Measurements from ENCODE around the gene ACSL6. TPM values are rescaled to one million over a fixed set of nuclear protein-coding genes. Genes with fewer than 3 reads are reported as not detected.

ACSL6 gene
- total RNA-seq, 1 donor from 2014 or later = 0.97 TPM

DNA sequence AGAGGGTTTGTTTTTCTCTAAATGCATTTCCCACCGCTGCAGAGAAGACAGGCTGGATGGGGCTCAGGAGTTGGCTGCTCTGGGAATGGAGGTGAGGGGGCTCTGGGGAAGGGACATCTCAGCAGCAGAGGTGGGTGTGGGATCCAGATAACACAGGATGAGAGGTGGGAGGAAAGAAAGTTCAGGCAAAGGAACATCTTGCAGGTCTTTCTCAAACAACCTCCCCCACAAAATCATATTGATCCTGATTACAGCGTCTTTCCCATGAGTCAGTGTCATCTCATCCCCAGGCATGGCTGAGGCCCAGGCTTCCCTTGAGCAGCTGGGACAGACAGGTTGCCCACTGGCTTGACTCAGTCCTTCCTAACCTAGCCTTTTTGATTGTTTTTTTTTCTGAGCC is 11.3 kb upstream of the ACSL6 start:
- Mint-ChIP-seq H3K4me1 (ENCODE audit: unreplicated experiment) (no peaks in the 10 kb centered on the region), H3K4me3 (no peak overlapping the region), H3K36me3 (no peaks in the 10 kb centered on the region), H3K27me3 (peaks cover 46% of the 10 kb centered on the region), H3K9me3 (no peaks in the 10 kb centered on the region), H3K27ac (no peak overlapping the region)
- DNase-seq (ENCODE audit: extremely low spot score, unreplicated experiment) = no peak
- TF ChIP-seq, protein P1, sequence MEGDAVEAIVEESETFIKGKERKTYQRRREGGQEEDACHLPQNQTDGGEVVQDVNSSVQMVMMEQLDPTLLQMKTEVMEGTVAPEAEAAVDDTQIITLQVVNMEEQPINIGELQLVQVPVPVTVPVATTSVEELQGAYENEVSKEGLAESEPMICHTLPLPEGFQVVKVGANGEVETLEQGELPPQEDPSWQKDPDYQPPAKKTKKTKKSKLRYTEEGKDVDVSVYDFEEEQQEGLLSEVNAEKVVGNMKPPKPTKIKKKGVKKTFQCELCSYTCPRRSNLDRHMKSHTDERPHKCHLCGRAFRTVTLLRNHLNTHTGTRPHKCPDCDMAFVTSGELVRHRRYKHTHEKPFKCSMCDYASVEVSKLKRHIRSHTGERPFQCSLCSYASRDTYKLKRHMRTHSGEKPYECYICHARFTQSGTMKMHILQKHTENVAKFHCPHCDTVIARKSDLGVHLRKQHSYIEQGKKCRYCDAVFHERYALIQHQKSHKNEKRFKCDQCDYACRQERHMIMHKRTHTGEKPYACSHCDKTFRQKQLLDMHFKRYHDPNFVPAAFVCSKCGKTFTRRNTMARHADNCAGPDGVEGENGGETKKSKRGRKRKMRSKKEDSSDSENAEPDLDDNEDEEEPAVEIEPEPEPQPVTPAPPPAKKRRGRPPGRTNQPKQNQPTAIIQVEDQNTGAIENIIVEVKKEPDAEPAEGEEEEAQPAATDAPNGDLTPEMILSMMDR (conservative IDR thresholded peaks at IDR 0.05) = no peak

DNA sequence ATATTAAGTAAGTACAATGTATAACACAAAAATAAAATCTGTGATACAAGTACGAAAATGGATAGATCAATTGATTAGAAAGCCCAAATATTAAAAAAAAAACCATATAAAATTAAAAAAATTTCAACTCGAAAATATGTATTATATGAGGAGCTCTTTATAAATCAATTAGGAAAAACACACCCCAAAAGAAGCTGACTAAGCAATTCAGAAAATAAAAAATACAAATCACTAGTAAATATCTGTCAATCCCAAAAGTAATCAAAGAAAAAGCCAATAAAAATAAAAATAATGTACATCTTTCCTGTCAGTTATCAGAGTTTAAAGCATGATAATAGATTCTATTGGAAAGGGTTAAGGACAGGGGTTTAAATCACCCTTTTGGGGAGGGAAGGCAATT is 10.2 kb upstream of the ACSL6 start:
- TF ChIP-seq, protein P1 (conservative IDR thresholded peaks at IDR 0.05) = no peak
- no peak for DNase-seq (ENCODE audit: extremely low spot score, unreplicated experiment)
- H3K4me1 Mint-ChIP-seq (ENCODE audit: unreplicated experiment) = no peaks in the 10 kb centered on the region
- peaks cover 55% of the 10 kb centered on the region for H3K27me3 Mint-ChIP-seq
- no peaks in the 10 kb centered on the region for H3K9me3 Mint-ChIP-seq
- H3K4me3 Mint-ChIP-seq = no peak overlapping the region
- no peaks in the 10 kb centered on the region for H3K36me3 Mint-ChIP-seq
- H3K27ac Mint-ChIP-seq = no peak overlapping the region

DNA sequence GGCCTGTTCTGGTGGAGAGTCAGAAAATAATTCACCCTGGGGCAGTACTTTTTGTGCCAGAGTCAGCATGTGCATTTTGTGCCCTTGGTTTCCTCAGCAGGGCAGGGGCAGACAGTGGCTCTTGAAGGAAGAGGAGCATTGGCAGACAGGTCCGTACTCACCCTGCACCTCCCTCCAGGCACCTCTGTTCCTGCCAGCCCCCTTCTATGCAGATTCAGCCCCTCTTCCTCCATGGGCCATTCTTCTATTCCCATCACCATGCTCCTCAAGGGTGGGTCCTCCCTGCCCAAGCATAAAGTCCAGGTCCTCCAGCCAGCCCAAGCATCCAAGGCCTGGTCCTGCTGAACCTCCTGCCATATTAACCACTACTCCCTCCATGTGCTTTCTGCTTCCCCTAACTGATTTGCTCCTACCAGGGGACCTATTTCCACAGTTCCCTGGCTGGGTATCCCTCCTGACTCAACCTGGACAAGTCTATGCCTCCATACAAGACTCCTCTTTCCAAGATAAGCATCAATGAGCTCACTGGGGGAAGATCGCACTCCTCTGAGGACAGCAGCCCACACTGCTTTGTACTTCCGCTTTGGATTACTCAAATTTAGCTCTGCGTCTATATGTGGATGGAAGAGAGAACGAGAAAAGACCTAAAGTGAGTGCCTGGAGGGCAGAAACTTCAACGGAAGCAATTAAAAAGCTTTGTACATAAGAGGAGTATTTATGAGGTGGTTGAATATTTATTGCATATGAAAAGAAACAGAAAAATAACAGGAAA is 9.3 kb upstream of the ACSL6 start:
- H3K36me3 Mint-ChIP-seq = no peaks in the 10 kb centered on the region
- no peak overlapping the region for H3K27ac Mint-ChIP-seq
- no peak for DNase-seq (ENCODE audit: extremely low spot score, unreplicated experiment)
- TF ChIP-seq, protein P1 (conservative IDR thresholded peaks at IDR 0.05) = no peak
- H3K27me3 Mint-ChIP-seq = peaks cover 64% of the 10 kb centered on the region
- no peak overlapping the region for H3K4me3 Mint-ChIP-seq
- H3K4me1 Mint-ChIP-seq (ENCODE audit: unreplicated experiment) = no peaks in the 10 kb centered on the region
- no peaks in the 10 kb centered on the region for H3K9me3 Mint-ChIP-seq

DNA sequence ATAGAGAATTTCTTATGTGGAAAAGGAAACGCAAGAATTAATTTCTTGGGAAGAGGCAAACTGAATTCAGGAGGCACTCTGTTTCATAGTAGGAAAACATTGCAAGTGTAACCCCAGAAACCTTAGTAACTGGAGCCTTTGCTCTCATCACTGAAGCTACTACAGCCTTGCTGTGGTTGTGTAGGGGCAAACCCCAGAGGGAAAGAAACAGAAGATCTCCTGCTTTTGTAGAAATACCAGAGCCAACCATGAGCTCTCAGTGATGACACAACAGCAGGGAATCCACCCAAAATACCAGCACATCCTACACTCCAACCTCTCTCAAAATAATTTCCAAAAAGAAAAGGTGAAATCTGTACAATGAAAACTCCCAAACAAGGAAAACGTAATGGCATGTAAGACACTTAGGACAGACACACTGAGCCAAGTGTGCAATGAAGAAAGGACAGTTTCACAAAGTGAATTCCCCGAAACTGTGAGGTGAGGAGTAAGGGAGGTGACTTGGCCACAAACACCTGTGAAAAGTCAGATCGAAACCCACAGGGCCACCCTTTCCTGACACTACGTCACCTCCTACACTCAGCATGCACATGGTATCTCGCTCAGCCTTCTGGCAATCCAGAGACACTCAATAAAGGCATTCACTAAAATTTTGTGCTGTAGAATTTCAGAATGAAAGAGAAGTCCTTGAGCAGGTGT is 8.5 kb upstream of the ACSL6 start:
- H3K27me3 Mint-ChIP-seq = peaks cover 72% of the 10 kb centered on the region

DNA sequence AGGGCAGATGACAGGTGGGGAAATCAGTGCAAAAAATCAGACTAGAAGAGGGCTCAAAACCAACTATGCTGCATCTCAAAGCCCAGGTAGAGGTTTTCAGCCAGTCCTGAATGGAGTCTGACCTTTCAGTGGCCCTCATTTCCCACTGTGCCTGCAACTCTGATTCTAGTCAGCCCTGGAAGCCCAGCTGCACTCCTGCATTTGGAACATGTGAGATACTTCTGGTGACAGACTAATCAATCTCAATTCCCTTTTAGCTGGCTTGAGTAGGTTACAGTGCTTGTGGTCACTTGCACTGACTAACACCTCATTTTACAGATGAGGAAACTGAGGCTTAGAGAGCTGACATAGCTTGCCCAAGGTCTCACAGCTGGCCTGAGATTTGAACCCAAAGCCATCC is 7.9 kb upstream of the ACSL6 start:
- DNase-seq (ENCODE audit: extremely low spot score, unreplicated experiment) = no peak
- no peaks in the 10 kb centered on the region for H3K4me1 Mint-ChIP-seq (ENCODE audit: unreplicated experiment)
- no peak overlapping the region for H3K27ac Mint-ChIP-seq
- H3K9me3 Mint-ChIP-seq = no peaks in the 10 kb centered on the region
- no peak overlapping the region for H3K4me3 Mint-ChIP-seq
- H3K27me3 Mint-ChIP-seq = peaks cover 77% of the 10 kb centered on the region
- H3K36me3 Mint-ChIP-seq = no peaks in the 10 kb centered on the region
- TF ChIP-seq, protein P1 (conservative IDR thresholded peaks at IDR 0.05) = no peak

More for the DNA sequence above, 8.5 kb upstream of the ACSL6 start:
- no peaks in the 10 kb centered on the region for H3K36me3 Mint-ChIP-seq
- no peak for DNase-seq (ENCODE audit: extremely low spot score, unreplicated experiment)
- H3K27ac Mint-ChIP-seq = no peak overlapping the region
- no peak overlapping the region for H3K4me3 Mint-ChIP-seq
- no peaks in the 10 kb centered on the region for H3K9me3 Mint-ChIP-seq
- TF ChIP-seq, protein P1 (conservative IDR thresholded peaks at IDR 0.05) = no peak
- H3K4me1 Mint-ChIP-seq (ENCODE audit: unreplicated experiment) = no peaks in the 10 kb centered on the region

Data from type B pancreatic cell (in vitro differentiated cells).